ENCODE data around the gene EGF.
"Not testable (repeated sequence)": the region's sequence is repeated elsewhere in the genome, so short reads cannot be mapped to it uniquely, and the experiment has no call there.

EGF gene

DNA sequence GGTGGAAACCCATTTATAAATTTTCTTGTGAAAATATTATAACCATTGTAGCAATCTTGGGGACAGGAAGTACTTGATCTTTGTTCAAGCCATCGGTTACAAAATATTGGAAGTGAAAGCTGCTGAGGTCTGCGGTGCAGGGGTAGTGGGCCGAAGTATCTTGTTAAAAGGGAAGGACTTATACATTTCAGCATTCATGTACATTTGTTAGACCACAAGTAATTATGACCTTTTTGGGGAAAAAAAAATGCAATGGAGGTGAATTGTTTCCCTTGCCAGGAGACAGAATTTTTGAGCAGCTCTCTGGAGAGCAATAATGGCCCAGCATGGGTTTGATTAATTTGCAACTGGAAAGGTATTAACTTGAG, 121.3 kb downstream of the EGF start:
- DNase-seq (ENCODE audit: low read depth in 2 of 2), result no peak

GRCh38 chr4:110039164-110039563, 126.5 kb downstream of the EGF start:
- DNase-seq (ENCODE audit: low read depth in 2 of 2), result not testable (repeated sequence)

GRCh38 chr4:110041735-110042134, 129.1 kb downstream of the EGF start:
- no peak for DNase-seq (ENCODE audit: low read depth in 2 of 2)

DNA sequence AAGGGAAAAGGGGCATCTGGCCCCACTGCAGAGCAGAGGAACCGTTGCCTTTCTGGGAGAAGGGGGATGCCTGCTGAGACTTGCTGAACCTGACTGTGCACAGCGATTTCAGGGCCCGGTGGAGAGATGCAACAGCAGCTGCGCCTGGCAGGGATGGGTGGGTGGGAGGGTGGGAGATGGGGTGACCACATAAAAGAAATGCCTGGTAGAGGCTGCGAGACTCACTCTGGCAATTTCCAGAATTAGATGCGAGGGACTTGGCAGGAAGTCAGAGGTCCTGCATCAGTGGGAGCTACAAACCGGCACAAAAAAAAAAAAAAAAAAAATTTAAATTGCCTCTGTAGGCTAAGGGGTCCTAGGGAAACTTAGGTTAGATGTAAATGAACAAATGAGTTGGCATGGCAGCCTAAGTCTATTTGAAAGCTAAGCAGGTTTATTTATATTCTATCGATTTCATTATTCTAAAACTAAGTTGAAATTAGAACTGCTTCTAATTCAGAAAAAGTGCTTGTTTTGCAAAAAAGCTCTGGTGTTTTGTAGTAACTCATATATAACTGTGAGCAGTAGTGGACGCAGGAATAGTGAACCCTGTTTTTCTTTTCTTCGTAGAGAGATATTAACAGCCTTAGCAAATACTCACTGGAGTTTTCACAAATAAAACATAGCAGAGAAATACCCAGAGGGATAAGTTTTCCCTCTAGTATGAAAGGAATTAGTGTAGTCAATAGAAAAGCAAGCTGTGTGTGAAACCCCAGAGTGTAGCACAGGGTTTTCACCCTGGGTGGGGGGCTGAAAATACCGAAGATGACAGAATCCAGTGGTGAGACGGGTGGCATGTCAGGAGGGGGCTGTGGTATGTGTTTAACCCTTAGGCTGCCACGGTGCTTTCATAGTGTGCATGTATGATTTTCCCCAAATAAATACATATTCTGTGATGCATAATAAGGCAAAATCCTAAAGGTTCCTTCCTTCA, 130.1 kb downstream of the EGF start:
- no peak for DNase-seq (ENCODE audit: low read depth in 2 of 2)

- DNase-seq (ENCODE audit: low read depth in 2 of 2), result no peak
These were observed 133.9 kb downstream of the EGF start for GRCh38 chr4:110046588-110047049.

DNA sequence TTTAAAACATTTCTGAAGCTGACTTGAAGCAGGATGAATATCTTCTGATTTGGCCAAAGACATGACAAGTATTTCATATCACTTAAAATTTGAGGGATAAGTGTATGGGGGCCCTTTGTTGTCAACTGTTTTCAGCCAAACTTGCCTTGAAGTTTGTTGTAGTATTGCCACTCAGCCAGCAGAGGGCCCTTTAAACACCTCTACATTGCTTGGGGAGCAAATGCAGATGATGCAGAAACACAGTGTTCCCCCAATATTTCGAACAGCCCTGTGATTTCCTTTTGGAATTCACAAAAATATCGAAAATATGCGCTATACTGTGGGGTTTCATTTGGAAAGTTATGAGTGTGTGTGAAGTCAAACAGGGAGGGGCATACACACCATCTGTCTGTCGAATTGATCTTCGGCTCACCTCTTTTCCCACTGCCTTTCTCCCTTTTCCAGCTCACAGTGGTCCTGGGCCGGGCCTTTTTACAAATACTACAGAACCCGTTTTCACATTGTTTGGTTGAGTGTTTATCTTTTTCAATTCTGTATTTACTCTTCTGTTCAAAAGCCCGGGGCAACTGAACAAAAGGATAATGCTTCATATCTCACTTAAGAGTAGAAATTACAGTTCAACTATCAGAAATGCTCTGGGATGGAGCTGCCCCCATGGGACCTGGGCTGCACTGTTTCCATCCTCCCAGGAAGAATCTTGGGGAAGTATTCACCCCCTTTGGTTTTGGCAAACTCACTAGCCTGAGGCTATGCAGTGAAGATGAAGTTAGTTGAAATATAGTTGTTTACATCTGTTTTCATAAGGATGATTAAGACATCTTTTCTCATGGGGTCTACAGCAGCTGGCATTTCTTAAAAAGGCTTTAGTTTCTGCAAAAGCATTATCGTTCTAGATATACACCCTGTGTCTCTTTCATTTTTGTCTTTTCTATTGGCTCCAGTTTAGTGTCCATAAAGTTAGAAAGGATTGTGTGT, 137.6 kb downstream of the EGF start:
- DNase-seq (ENCODE audit: low read depth in 2 of 2), result peak in 1 of 2 donors; percentile 25

DNA sequence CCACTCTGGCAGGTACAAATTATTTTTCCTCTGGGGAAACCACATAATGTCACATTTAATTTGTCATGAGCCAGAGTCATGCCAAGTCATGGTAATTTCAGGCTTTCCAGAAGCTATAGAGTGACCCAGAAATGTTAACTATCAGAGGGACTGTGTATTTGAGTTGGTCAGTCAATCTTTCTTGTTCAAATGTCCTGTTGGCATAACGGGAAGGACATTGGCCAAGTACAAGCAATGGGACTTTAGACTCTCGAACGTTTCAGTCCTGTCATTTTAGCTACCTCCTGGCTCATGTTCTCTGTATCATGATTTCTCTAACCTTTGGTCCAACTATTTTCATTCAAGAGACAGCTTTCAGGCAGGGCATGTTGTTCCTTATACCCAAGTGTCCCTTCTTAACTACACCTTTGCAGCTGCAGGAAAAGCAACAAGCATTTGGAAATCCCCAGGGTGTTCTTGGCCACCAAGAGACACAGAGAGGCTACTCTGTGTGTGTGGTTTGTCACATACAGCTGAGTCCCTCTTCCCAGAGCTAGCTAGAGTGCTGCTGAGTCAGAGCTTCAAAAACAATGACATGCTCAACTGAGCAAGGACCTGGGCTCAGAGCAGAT, 142.6 kb downstream of the EGF start:
- no peak for DNase-seq (ENCODE audit: low read depth in 2 of 2)

DNA sequence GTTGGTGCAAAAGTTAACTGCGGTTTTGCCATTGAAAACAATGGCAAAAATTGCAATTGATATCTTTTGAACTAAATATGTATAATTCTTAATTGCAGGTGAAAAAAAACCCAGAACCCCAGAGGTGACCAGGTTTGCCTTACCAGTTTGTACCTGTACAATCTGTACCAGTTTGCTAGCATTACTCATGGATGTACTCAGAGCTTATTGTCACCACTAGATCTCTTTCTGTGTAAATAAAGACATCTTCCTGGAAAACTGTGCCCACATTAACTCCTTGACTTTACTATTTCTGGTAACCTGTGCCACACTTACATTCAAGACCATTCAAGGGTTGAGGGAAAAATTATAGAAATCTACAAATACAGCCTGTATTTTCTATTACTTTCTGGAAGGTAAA, 146.0 kb downstream of the EGF start:
- no peak for DNase-seq (ENCODE audit: low read depth in 2 of 2)

DNA sequence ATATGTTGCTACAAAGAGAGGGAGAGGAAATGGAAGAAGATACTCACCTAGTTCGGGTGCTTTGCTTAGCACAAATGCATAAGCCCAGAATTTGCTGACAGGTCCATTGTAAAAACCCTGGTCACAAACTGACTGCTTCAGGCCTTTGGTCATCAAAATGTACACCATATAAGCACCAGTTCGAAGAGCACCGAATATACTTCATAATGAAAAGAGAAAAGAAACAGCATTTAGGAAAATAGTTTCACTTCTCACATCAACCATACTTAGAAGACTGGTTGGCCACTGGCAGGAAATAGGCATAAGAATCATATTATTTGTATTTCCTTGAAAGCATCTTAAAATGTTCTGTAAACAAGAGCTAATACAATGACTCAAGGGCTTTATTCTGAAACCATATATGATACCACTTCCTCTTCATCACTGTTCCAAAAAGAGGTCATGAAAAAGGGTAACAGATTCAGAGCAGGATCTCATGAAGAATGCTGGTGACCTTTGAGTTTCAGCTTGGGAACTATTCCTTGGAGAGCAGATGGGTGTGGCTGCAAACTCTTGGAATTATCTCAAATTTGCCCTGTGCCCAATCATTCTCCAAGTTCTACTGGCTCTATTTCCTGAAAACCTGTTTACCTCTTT, 147.0 kb downstream of the EGF start:
- DNase-seq (ENCODE audit: low read depth in 2 of 2), result no peak

GRCh38 chr4:110061076-110061475, 148.4 kb downstream of the EGF start:
- no peak for DNase-seq (ENCODE audit: low read depth in 2 of 2)

All from activated CD8-positive, alpha-beta memory T cell treated with anti-CD3 and anti-CD28 coated beads for 4 hours (primary cell).